Measurements from ENCODE around the gene RAB11FIP5. TPM values are rescaled to one million over a fixed set of nuclear protein-coding genes. Genes with fewer than 3 reads are reported as not detected.

RAB11FIP5 gene
- total RNA-seq, 1 donor from 2014 or later = 102 TPM

GRCh38 chr2:73087311-73087710 is 25.4 kb downstream of the RAB11FIP5 start:
- no peak for DNase-seq (ENCODE audit: low read depth)

DNA sequence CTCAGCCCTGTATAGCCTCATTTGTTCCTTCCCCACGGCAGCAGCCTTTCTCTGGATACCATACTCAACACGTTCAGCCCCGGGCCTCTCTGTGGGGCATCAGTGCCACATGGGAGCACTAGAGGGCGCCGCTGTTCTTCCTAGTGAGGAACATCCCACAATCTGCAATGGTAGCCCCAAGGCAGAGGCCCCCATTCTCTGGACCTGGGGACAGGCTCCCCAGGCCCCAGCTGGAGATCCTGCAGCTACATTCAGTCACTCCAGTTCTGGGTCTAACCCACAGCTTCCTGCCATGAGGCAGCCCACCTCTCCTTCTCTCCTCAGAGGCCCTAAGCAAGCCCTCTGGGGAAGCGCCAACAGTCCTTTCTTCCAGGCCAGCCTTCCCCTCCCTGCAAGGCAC is 27.1 kb downstream of the RAB11FIP5 start:
- peak; percentile 51 for DNase-seq (ENCODE audit: low read depth)

GRCh38 chr2:73084971-73085370 is 27.8 kb downstream of the RAB11FIP5 start:
- DNase-seq (ENCODE audit: low read depth) = peak; percentile 91

DNA sequence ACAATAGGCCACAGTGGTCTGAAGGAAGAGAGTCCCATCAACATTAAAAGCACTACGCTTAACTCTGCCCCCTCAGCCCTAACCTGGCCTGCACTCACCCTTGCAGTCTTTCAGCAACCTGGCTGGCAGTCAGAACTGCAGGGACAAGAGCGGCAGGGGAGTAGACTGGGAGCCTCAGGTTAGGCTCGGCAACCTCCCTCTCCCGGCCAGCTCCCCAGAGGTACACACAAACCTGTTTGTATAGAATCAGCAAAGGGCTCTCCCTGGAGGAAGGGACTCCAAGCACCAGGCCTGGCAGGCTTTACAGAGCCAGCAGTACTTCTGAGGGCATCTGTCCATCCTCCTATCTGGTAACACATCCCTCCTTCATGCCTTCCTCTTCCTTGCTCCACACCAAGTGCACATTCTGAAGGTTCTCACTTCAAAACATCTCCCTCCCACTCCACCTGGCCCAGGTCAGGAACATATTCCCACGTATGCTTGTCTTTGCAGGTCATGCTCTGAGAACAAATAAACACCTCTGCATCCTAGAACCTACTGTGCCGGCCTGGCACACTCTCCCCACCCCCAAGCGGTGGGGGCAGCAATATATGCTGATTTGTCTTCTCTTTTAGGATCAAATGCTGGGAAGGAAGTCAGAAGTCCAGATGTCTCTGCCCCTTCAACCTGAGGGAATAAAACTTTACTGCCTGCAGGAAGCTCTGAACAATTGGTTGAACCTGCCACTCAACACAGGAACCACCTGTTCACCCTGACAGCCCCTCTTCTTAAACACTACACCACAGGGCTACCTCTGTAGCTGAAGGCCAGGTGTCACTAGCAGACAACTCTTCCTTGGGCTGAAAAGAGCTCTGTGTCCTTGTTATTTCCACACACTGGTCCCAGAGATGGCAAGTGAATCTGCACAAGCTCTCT is 28.6 kb downstream of the RAB11FIP5 start:
- DNase-seq (ENCODE audit: low read depth) = no peak

DNA sequence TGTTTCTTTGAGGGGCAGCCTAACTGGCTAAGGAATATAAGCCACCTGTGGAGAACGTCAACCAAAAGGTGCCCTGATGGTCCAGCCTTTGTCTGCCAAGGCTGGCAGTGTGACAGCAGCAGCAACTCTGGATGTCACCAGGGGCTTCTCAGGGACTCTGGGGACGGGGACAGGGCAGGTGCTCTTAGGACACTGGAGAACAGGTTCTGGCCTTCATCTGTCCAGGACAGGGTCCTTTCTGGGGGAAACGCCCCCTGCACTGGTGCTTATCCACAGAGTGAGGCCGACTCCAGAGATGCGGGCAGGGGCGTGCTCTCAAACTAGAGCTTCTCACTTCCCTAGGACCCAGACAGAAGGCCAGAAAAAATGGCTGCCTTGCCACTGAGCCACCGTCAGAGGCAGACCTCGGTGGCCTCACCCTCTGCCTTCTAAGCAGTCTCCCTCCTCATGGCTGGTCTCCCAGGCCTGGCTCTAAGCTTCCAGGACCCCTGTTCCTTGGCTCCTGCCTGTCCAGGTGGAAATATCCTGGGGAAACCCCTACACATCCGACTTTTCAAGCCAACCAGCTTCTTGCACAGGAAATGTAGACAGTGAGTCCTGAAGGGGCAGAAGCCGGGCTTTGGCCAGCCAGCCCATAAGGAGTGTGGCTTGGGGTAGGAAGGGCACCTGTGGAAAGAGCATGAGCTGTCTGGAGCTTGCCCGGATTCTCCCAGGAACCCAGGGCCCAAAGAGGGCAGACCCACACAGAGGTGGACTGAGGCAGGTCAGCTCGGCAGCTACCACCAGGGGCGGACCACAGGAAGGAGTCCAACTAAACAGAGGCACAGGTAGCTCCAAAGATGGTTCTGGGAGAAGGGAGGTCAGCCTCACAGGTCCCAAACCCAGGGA is 30.0 kb downstream of the RAB11FIP5 start:
- DNase-seq (ENCODE audit: low read depth) = no peak

DNA sequence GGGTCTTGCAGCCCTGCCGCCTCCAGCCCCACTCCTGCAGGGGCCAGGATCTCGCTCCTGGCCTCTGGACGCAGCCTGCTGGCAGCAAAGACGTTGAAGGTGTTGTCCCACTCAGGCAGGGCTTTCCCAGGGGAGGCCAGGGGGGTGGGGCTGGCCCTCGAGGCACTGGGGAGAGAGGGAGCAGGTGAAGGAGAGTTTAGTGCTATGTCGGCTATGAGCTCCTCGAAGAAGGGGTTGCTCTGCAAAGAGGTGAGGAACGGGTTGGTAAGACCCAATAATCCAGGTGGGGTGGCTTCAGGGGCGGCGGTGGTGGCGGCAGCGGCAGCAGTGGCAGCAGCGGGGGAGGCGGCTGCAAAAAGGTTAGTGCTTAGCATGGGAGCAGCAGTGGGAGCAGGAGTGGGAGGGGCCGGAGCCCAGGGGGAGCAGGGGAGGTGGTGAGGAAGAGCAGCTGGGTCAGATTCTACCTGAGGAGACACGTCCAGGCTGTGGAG is 31.5 kb downstream of the RAB11FIP5 start:
- DNase-seq (ENCODE audit: low read depth) = no peak

DNA sequence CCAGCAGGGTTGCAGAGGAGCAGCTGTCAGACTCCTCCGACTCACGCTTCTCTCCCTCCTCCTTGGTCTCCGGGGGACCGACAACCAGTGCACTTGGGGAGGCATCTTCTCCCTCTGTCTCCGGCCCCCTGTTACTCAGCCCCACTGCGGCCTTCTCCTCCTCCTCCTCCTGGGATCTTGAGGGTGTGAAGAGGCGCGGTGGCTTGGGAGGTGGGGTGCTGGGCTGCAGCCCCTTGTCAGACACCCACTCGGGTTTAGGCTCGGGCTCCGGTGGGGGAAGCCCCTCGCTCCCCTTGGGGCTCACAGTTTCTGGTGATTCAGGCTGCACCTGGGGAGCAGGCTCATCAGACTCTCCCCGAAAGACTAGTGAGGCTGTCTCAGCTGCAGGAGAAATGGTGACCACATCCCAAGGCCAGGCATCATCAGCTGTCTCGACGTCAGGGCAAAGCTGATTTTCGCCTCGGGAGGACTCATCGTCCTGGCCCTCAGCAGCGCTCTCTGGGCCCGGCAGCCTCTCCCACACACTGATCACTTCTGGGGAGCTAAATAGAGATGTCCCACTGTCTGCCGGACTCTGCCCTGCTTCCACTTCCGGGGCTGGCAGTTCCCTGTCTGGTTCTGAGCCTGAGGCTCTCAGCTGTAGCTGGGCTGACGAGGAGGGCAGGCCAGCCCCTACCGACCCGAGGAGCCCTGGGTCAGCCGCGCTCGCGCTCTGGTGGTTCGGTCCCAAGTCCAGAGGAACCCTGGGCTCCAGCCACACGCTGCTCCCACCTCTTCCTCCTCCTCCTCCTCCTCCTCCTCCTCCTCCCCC is 32.2 kb downstream of the RAB11FIP5 start:
- DNase-seq (ENCODE audit: low read depth) = no peak

DNA sequence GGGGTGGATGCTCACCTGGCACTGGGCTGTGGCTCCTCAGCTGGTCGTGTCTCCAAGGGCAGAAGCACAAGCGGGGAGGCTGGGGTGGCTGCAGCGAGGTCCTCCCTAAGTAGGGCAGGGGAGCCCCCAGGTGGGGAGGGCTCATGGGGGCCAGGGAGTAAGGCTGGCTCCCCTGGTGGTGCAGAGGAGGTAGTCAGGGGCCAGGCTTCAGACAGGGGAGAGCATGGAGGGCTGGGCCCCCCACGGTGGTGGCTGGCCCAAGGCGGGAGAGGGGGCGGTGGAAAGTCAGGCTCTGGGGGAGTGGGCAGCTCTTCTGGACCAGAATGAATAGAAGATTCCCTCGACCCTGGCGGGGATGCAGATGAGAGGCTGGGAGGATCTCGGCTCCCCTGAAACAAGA is 33.1 kb downstream of the RAB11FIP5 start:
- DNase-seq (ENCODE audit: low read depth) = no peak

- peak; percentile 37 for DNase-seq (ENCODE audit: low read depth)
Observed at GRCh38 chr2:73078457-73079411, 34.0 kb downstream of the RAB11FIP5 start.

DNA sequence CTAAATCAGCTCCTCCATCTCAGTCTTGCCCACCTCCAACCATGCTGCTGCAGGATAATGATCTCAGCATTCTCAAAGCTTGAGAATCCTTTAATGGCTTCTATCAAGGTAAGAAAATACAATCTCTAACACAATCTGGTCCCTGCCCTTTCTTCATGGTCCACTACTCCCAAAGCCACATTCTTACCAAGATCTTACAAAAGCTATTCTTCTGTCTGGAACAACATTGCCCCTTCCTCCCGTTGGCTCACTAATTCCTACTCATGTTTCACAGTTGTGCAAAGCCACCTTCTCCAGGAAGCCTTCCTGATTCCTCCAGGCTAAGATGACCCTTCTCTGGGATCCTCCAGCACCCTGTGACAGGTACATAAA is 35.3 kb downstream of the RAB11FIP5 start:
- peak; percentile 78 for DNase-seq (ENCODE audit: low read depth)

GRCh38 chr2:73076701-73077423 is 35.9 kb downstream of the RAB11FIP5 start:
- DNase-seq (ENCODE audit: low read depth) = no peak

DNA sequence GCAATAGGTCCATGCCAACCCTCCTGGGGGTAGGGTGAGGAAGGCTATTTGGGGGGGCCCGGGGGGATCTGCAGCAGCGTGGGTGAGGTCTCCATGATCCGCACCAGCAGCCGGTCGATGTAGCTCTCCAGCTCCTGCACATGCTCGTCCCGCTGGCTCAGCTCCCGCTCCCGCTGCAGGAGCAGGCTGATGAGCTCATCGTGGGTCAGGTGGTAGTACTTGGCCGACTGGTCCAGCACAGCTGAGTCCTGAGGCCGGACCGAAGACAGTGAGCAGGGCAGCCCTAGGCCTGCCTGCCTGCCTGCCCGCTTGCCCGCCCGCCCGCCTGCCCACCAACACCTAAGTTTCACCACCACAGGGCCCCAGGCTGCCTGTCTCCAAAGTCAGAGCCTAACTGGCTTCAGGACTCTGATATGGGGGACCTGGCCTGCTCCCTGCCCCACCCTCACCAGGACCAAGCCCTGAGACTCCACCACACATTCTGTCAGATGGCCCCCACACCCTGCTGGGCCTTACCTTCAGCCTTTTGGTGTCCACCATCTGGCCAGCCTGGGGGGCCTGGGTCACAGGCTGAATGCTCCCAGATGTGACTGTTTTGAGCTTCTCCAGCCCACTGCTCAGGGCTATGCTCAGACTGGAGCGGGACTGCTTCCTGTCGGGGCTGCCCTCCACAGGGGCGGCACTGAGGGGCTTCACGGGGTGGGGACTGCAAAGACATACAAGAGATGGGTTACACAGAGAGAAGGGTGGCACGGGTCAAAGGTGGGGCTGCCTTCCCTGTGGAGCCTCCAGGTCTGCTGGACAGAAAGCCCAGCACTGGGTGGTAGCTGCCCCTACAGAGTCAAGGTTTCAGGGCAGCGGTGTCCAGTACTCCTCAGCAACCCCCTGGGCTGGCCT is 37.0 kb downstream of the RAB11FIP5 start:
- DNase-seq (ENCODE audit: low read depth) = no peak

DNA sequence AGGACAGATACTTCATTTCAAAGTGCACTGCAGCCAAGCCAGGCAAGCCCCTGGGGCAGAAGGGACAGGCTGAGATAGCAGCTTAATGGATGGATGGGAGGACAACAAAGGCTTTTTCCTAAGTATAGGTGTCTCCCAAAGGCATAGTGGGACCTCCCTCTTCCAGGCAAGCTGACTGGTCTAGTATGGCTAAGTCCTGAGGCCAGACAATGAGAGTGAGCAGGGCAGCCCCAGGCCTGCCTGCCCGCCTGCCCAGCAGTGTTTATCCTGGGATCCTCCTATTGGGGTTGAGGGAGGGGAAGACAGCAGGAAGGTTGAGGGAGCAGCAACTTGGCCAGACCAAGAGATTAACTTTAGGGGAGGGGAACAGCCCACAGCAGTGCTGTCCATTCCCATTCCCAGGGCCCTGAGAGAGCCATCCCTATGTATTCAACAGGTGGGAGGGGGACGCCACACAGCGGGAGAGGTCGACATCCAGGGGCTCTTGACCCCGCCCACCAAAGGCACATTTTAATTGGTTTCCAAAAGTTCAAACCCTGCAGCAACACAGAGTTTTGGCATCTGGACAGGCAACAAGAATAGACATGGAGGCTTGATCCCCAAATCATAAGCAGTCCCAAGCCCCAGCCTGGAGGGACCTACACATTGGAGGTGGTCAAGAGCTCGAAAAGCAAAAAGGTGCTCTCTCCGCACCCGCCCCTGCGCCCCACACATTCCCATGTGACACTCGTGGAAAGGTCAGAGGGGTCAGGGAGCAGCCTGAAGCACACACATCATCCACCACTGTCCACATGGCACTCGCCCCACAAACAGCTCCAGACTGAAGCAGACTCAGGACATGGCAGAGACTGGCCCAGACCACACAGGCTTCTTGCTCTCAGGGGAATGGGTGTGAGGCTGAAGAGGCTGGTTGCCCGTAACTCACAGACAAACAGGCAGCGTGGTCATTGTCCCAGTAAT is 38.4 kb downstream of the RAB11FIP5 start:
- DNase-seq (ENCODE audit: low read depth) = no peak

- no peak for DNase-seq (ENCODE audit: low read depth)
Observed at GRCh38 chr2:73072416-73072815, 40.3 kb downstream of the RAB11FIP5 start.

- no peak for DNase-seq (ENCODE audit: low read depth)
Observed at GRCh38 chr2:73072129-73072395, 40.7 kb downstream of the RAB11FIP5 start.

DNA sequence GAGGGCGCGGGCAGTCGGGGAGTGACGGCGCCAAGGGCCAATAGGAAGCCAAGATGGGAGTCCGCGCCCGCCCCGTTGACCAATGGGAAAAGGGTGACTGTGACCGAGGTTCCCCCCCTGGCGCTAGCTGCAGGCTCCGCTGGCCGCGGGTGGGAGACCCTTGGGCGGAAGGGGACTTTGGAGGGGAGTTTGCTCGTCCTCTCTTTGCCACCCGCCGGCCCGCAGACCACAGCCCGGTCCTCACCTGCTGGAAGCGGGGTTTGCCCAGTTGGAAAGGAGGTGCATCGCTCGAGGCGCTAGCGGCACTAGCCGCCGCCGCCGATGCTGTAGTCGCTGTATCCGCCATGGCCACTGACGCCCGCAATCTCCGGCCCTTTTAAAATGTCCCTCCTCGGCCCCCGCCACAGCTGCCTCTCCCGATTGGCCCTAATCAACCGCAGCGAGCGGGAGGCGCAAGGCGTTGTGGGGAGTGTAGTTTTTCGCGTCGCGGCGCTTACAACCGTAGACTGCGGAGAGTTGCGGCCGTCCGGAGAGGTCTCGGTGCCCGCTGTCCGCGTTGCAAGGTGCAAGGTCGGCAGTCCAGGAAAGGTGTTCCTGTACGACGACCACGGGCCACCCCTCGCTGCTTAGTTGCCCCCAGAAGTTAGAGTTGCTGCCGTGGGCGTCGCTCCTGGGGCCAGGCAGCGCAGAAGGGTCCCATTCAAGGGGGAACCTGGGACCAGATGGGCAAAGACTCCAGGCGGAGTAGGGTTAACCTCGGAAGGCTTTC is 41.2 kb downstream of the RAB11FIP5 start, which contains the start of gene SFXN5:
SFXN5 (minus strand) TSS at position 353 of the 769 bp plus-strand sequence; CDS start at position 346, 7 bp downstream.
- DNase-seq (ENCODE audit: low read depth) = peak; percentile 76

Data from renal cortical epithelial cell (primary cell).